ENCODE data around the gene SPCS3. TPM values are rescaled to one million over a fixed set of nuclear protein-coding genes. Genes with fewer than 3 reads are reported as not detected.

SPCS3 gene
- total RNA-seq, 1 donor from 2014 or later = 122 TPM

Other genes with a start within 250 kb of the SPCS3 start
- gene SPATA4, start 124.4 kb upstream of the SPCS3 start, total RNA-seq = not detected
- 0.09 TPM for gene ASB5, start 50.7 kb upstream of the SPCS3 start, total RNA-seq